B cell (primary cell): ENCODE data around the gene FAM227A. TPM values are rescaled to one million over a fixed set of nuclear protein-coding genes. Genes with fewer than 3 reads are reported as not detected.

ENCODE experiments used
- ATAC-seq: fragments of 200-7000 bp; cut with Tn5 transposase; one replicate; pipeline ENCODE4 v1.10.0; 2021; ENCODE audit warnings: low read depth, mild to moderate bottlenecking, moderate number of reproducible peaks, moderate library complexity
- CTCF ChIA-PET: fragments of 350-600 bp; sonication (Branson Sonifier 250); formaldehyde crosslinking; loops from one replicate; lab custom pipeline; 2021; ENCODE audit warnings: antibody characterized with exemption, inconsistent platforms; lab: Charles Lee
- POLR2A ChIA-PET: fragments of 350-600 bp; sonication (Branson Sonifier 250); formaldehyde crosslinking; loops from one replicate; lab custom pipeline; 2021; ENCODE audit warnings: antibody characterized with exemption; lab: Charles Lee
- DNase-seq: peaks from one replicate; pipeline ENCODE4 v3.0.0; 2013
- H2AFZ ChIP-seq: 2 replicates; pipeline ENCODE4 v1.6.1; 2012; ENCODE audit warnings: mild to moderate bottlenecking, low read depth, low read length; ENCODE audit not compliant: insufficient read depth, poor library complexity, severe bottlenecking
- H3K27ac ChIP-seq, 2 donors: 1 replicate in 1 of 2; 2 replicates in 1 of 2; pipeline ENCODE4 v1.5.1; 2012 to 2013; ENCODE audit warnings: low read length in 2 of 2, mild to moderate bottlenecking in 2 of 2, moderate library complexity in 1 of 2
- H3K27me3 ChIP-seq, 4 experiments: fragments of 200-600 bp in 1 of 4; sonication (generic) in 1 of 4; replicated peaks in 1 of 4; 1 replicate in 2 of 4; 2 replicates in 2 of 4; pipeline versions ENCODE4 v1.6.1 to v1.7.0; 2013 to 2016; ENCODE audit warnings: low read length in 3 of 4, mild to moderate bottlenecking in 2 of 4, mixed read lengths in 1 of 4, moderate library complexity in 1 of 4; ENCODE audit not compliant: insufficient read depth in 4 of 4, control insufficient read depth in 3 of 4; ENCODE audit errors: control extremely low read depth in 1 of 4
- H3K36me3 ChIP-seq, 2 experiments: replicated peaks in 1 of 2; 1 replicate in 1 of 2; 2 replicates in 1 of 2; pipeline versions ENCODE4 v1.6.1 to v1.7.1; 2013; ENCODE audit warnings: low read length in 1 of 2; ENCODE audit not compliant: insufficient read depth in 2 of 2, control insufficient read depth in 1 of 2; ENCODE audit errors: control extremely low read depth in 1 of 2, extremely low read depth in 1 of 2
- H3K4me1 ChIP-seq, 2 donors: fragments of 200-600 bp in 1 of 2; sonication (generic) in 1 of 2; 1 replicate in 1 of 2; 2 replicates in 1 of 2; pipeline versions ENCODE4 v1.5.1 to v1.6.1; 2013 to 2017; ENCODE audit warnings: low read length in 2 of 2; ENCODE audit not compliant: control insufficient read depth in 2 of 2, insufficient read depth in 2 of 2
- H3K4me2 ChIP-seq: replicated peaks from 2 replicates; pipeline ENCODE3; 2012; ENCODE audit warnings: mild to moderate bottlenecking, low read depth, low read length; ENCODE audit not compliant: poor library complexity, severe bottlenecking
- H3K4me3 ChIP-seq, 5 experiments: fragments of 200-600 bp in 1 of 5; sonication (generic) in 1 of 5; 1 replicate in 3 of 5; 2 replicates in 2 of 5; pipeline versions ENCODE4 v1.5.1 to v1.7.0; 2011 to 2016; ENCODE audit warnings: low read length in 4 of 5, mild to moderate bottlenecking in 4 of 5, low read depth in 2 of 5, control low read depth in 1 of 5, moderate library complexity in 1 of 5; ENCODE audit not compliant: insufficient read depth in 1 of 5; ENCODE audit errors: control extremely low read depth in 1 of 5, extremely low read depth in 1 of 5
- H3K79me2 ChIP-seq: fragments of 200-600 bp; sonication (generic); one replicate; pipeline ENCODE4 v1.6.0; 2016; ENCODE audit warnings: low read length; ENCODE audit not compliant: control insufficient read depth, insufficient read depth
- H3K9ac ChIP-seq: fragments of 200-600 bp; sonication (generic); 2 replicates; pipeline ENCODE4 v1.6.1; 2017; ENCODE audit warnings: mild to moderate bottlenecking, low read length, moderate library complexity
- H3K9me3 ChIP-seq, 3 donors: one replicate each; pipeline versions ENCODE4 v1.6.1 to v1.7.1; 2013; ENCODE audit warnings: low read length in 2 of 3; ENCODE audit not compliant: control insufficient read depth in 2 of 3, insufficient read depth in 1 of 3; ENCODE audit errors: control extremely low read depth in 1 of 3
- H4K20me1 ChIP-seq: 2 replicates; pipeline ENCODE4 v1.6.0; 2012; ENCODE audit warnings: mild to moderate bottlenecking, low read length; ENCODE audit not compliant: insufficient read depth, control insufficient read depth, poor library complexity, severe bottlenecking
- H3K27ac Mint-ChIP-seq: one replicate; pipeline ENCODE4 v1.8.0; 2021; ENCODE audit warnings: mixed read lengths
- H3K27me3 Mint-ChIP-seq: one replicate; pipeline ENCODE4 v1.8.0; 2021; ENCODE audit warnings: mixed read lengths
- H3K4me1 Mint-ChIP-seq: one replicate; pipeline ENCODE4 v1.8.0; 2021; ENCODE audit warnings: mixed read lengths
- H3K4me3 Mint-ChIP-seq: one replicate; pipeline ENCODE4 v1.8.0; 2021; ENCODE audit warnings: mixed read lengths
- H3K9me3 Mint-ChIP-seq: one replicate; pipeline ENCODE4 v1.8.0; 2022; ENCODE audit warnings: mixed read lengths; ENCODE audit not compliant: insufficient read depth
- EZH2 ChIP-seq: IDR thresholded peaks from 2 replicates; pipeline ENCODE4 v1.6.1; 2012; ENCODE audit warnings: borderline replicate concordance, low read depth, mild to moderate bottlenecking, moderate library complexity, low read length; ENCODE audit not compliant: insufficient read depth, poor library complexity, severe bottlenecking
- WGBS: methylation state at CpG from one replicate; pipeline ENCODE4 v1.1.5; 2013; ENCODE audit warnings: missing lambda C conversion rate; ENCODE audit not compliant: insufficient coverage; 5-methylcytosine and 5-hydroxymethylcytosine counted together
- intact Hi-C: fragments of 100-400 bp; cut with micrococcal nuclease; formaldehyde crosslinking; loops from one replicate; pipeline ENCODE4 v1.10.0; 2022
- polyA plus RNA-seq: library from polyadenylated mRNA; depleted of rRNA; stranded (reverse); fragments of >200 nt; gene quantifications from 2 replicates; pipeline ENCODE4 v1.2.3, GENCODE V29; 2012
- total RNA-seq, 2 donors: library from RNA; stranded (reverse); fragments of 120-200 nt in 1 of 2; gene quantifications; 1 replicate in 1 of 2; 2 replicates in 1 of 2; pipeline versions ENCODE4 v1.2.3 to v1.2.4, GENCODE V29; 2013 to 2022
- TF ChIP-seq, protein P1 (sequence below): fragments of 200-600 bp; IDR thresholded peaks from one replicate; pipeline ENCODE4 v1.8.0; 2022; ENCODE audit warnings: antibody characterized with exemption, mild to moderate bottlenecking

FAM227A gene
- total and polyA plus RNA-seq, 2 donors (not counting 1 experiment from before 2014, with no cell fraction given) = 0.04 to 0.57 TPM

DNA sequence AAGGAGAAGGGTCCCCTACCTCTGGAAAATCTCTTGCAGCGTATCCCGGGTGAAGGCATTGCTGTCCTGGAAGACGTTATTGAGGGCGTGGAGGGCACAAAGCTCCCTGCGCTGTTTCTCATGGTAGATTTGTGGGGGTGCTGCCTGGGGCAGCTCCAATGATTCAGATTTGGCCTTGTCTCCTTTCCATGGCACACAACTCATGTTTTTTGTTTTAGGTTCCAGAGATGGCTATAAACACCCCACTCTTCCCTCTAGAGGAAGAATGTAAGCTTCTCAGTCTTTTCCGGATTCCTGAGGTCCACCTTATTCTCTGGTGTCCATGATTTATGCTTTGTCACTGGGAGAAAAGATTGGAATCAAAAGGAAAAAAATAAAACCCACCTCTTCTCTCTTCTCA is 43.6 kb upstream of the FAM227A start:
- POLR2A ChIA-PET = interaction anchor here (0.5 to 2.0 kb wide), 4 partner anchors 18 to 1649 kb away, joined by 4 to 9 read pairs (median 4); partner anchors contain the start of gene TOMM22
- H3K36me3 ChIP-seq = no peaks in the 10 kb centered on the region
- no CpG with 5 or more reads among the region's 6 CpGs for WGBS
- no peak for ATAC-seq
- CTCF ChIA-PET = interaction anchor here (0.6 to 6.7 kb wide), 8 partner anchors 10 to 648 kb away, joined by 3 to 51 read pairs (median 4); partner anchors contain the start of genes RPL3 and TOMM22
- intact Hi-C loops = loop anchor here (2.0 to 10.0 kb wide), 3 partner anchors 193 to 515 kb away; partner anchors contain the start of genes CSNK1E, DDX17 and PLA2G6
- DNase-seq = no peak
- peaks cover 38% of the 10 kb centered on the region for H3K79me2 ChIP-seq
- no peaks in the 10 kb centered on the region for H3K27me3 ChIP-seq
- no peaks in the 10 kb centered on the region for H4K20me1 ChIP-seq
- peak overlapping the region; percentile 64 to 99 for H3K27ac ChIP-seq
- Mint-ChIP-seq H3K9me3 (no peaks in the 10 kb centered on the region), H3K4me1 (peaks cover 64% of the 10 kb centered on the region), H3K4me3 (peak overlapping the region; percentile 94), H3K27me3 (no peaks in the 10 kb centered on the region), H3K27ac (peak overlapping the region; percentile 99)
- peak overlapping the region; percentile 37 to 79 (median 66) for H3K4me3 ChIP-seq
- no peaks in the 10 kb centered on the region for H3K9me3 ChIP-seq
- peaks cover 29 to 35% of the 10 kb centered on the region in 2 donors for H3K4me1 ChIP-seq
- peak overlapping the region; percentile 96 for H3K9ac ChIP-seq
- no peak for TF ChIP-seq EZH2
- TF ChIP-seq, protein P1, sequence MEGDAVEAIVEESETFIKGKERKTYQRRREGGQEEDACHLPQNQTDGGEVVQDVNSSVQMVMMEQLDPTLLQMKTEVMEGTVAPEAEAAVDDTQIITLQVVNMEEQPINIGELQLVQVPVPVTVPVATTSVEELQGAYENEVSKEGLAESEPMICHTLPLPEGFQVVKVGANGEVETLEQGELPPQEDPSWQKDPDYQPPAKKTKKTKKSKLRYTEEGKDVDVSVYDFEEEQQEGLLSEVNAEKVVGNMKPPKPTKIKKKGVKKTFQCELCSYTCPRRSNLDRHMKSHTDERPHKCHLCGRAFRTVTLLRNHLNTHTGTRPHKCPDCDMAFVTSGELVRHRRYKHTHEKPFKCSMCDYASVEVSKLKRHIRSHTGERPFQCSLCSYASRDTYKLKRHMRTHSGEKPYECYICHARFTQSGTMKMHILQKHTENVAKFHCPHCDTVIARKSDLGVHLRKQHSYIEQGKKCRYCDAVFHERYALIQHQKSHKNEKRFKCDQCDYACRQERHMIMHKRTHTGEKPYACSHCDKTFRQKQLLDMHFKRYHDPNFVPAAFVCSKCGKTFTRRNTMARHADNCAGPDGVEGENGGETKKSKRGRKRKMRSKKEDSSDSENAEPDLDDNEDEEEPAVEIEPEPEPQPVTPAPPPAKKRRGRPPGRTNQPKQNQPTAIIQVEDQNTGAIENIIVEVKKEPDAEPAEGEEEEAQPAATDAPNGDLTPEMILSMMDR = no peak
- no peak overlapping the region for H2AFZ ChIP-seq
- peak overlapping the region; percentile 74 for H3K4me2 ChIP-seq

DNA sequence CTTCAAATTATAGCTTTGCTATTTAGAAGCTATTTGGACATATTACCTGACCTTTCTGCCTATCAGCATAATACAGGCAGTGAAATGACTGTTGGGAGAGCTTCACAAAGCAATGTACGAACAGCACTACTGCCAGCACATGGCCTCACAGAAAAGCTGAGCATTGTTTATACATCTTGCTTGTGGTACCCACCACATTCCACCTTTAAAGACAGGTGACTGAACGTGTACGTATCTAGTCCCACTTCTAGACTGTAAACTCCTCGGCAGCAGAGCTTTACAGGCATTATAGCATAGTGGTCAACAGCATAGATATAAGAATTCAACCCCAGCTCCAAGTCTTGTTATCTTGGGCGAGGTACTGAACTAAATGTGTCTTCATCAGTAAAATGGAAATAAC is 43.0 kb upstream of the FAM227A start:
- WGBS = 94% methylated on average over 2 of the region's 5 CpGs
- DNase-seq = no peak

More for the DNA sequence above, 43.0 kb upstream of the FAM227A start:
- Mint-ChIP-seq H3K4me3 (peak overlapping the region; percentile 94), H3K9me3 (no peaks in the 10 kb centered on the region), H3K27ac (peak overlapping the region; percentile 99), H3K27me3 (no peaks in the 10 kb centered on the region), H3K4me1 (peaks cover 63% of the 10 kb centered on the region)
- ATAC-seq = no peak
- intact Hi-C loops = no loop called here
- Histone ChIP-seq H3K4me1 (peaks cover 25 to 31% of the 10 kb centered on the region in 2 donors), H4K20me1 (no peaks in the 10 kb centered on the region), H3K9me3 (no peaks in the 10 kb centered on the region), H3K27ac (peak overlapping the region in 1 of 2 donors; percentile 99), H2AFZ (no peak overlapping the region), H3K27me3 (no peaks in the 10 kb centered on the region), H3K79me2 (peaks cover 44% of the 10 kb centered on the region), H3K36me3 (no peaks in the 10 kb centered on the region), H3K4me2 (peak overlapping the region; percentile 74), H3K4me3 (peak overlapping the region in 3 of 5 experiments; percentile 66 to 79 (median 71)), H3K9ac (peak overlapping the region; percentile 96)
- POLR2A ChIA-PET = interaction anchor here (0.5 to 2.0 kb wide), 2 partner anchors 18 to 1650 kb away, joined by 5 to 9 read pairs; partner anchors contain the start of gene TOMM22
- CTCF ChIA-PET = interaction anchor here (0.6 to 6.7 kb wide), 9 partner anchors 9 to 647 kb away, joined by 3 to 51 read pairs (median 4); partner anchors contain the start of genes RPL3 and TOMM22
- TF ChIP-seq EZH2 = no peak
- TF ChIP-seq, protein P1 = no peak
